WTC11 (cell line): Measurements from ENCODE around the gene TMEM127. TPM values are rescaled to one million over a fixed set of nuclear protein-coding genes. Genes with fewer than 3 reads are reported as not detected.

Experiments used
- ATAC-seq: fragments of 200-7000 bp; cut with Tn5 transposase; 2 replicates; pipeline ENCODE4 v1.10.0; 2021; ENCODE audit warnings: mild to moderate bottlenecking, moderate library complexity
- CTCF ChIA-PET: fragments of 300-600 bp; sonication (Branson Sonifier 250); formaldehyde crosslinking; loops from one replicate; lab custom pipeline; 2021; ENCODE audit warnings: antibody characterized with exemption; lab: Charles Lee
- POLR2A ChIA-PET: fragments of 350-600 bp; sonication (Branson Sonifier 250); formaldehyde crosslinking; loops from one replicate; lab custom pipeline; 2021; ENCODE audit warnings: antibody characterized with exemption; lab: Charles Lee
- DNase-seq: peaks from one replicate; pipeline ENCODE4 v3.0.0; 2021; ENCODE audit warnings: low spot score
- H3K27ac Mint-ChIP-seq: 2 replicates; pipeline ENCODE4 v1.8.0; 2021; ENCODE audit warnings: mixed read lengths
- H3K27me3 Mint-ChIP-seq: 2 replicates; pipeline ENCODE4 v1.8.0; 2021; ENCODE audit warnings: low read depth, mild to moderate bottlenecking, moderate library complexity, mixed read lengths
- H3K36me3 Mint-ChIP-seq: 2 replicates; pipeline ENCODE4 v1.8.0; 2021; ENCODE audit warnings: mixed read lengths
- H3K4me1 Mint-ChIP-seq: 2 replicates; pipeline ENCODE4 v1.8.0; 2022; ENCODE audit warnings: mixed read lengths
- H3K4me3 Mint-ChIP-seq: 2 replicates; pipeline ENCODE4 v1.8.0; 2021; ENCODE audit warnings: mild to moderate bottlenecking, moderate library complexity, mixed read lengths
- H3K9me3 Mint-ChIP-seq: 2 replicates; pipeline ENCODE4 v1.8.0; 2021; ENCODE audit warnings: mixed read lengths
- CREB1 ChIP-seq: sonication (generic); formaldehyde crosslinking; IDR thresholded peaks from 2 replicates; pipeline ENCODE4 v1.8.0; 2023; ENCODE audit warnings: mild to moderate bottlenecking, missing genetic modification reagents
- EMX1 ChIP-seq: fragments of 250-450 bp; sonication (Bioruptor Pico); IDR thresholded peaks from 2 replicates; pipeline ENCODE4 v1.8.0; 2021; ENCODE audit warnings: mild to moderate bottlenecking
- ESRRA ChIP-seq: sonication (generic); formaldehyde crosslinking; IDR thresholded peaks from 2 replicates; pipeline ENCODE4 v1.8.1; 2022; ENCODE audit warnings: mild to moderate bottlenecking, missing genetic modification reagents, borderline replicate concordance
- FOXJ3 ChIP-seq: sonication (generic); formaldehyde crosslinking; IDR thresholded peaks from 2 replicates; pipeline ENCODE4 v1.9.0; 2021; ENCODE audit warnings: missing genetic modification reagents, mild to moderate bottlenecking, borderline replicate concordance
- FOXP1 ChIP-seq: sonication (generic); formaldehyde crosslinking; IDR thresholded peaks from 2 replicates; pipeline ENCODE4 v1.8.0; 2022; ENCODE audit warnings: missing genetic modification reagents, mild to moderate bottlenecking, moderate library complexity, borderline replicate concordance
- GABPB1 ChIP-seq: sonication (generic); formaldehyde crosslinking; IDR thresholded peaks from 2 replicates; pipeline ENCODE4 v1.8.1; 2023; ENCODE audit warnings: mild to moderate bottlenecking, missing genetic modification reagents
- GTF2I ChIP-seq: fragments of 250-450 bp; sonication (Bioruptor Pico); conservative IDR thresholded peaks from 2 replicates; pipeline ENCODE4 v1.4.0; 2021; ENCODE audit warnings: mild to moderate bottlenecking
- NFATC4 ChIP-seq: fragments of 250-450 bp; sonication (Bioruptor Pico); IDR thresholded peaks from 2 replicates; pipeline ENCODE4 v1.9.0; 2021; ENCODE audit warnings: mild to moderate bottlenecking
- NFYB ChIP-seq: sonication (generic); formaldehyde crosslinking; conservative IDR thresholded peaks from 2 replicates; pipeline ENCODE4 v1.8.0; 2022; ENCODE audit warnings: low read depth, missing genetic modification reagents
- OVOL2 ChIP-seq: fragments of 250-450 bp; sonication (Bioruptor Pico); IDR thresholded peaks from 2 replicates; pipeline ENCODE4 v1.9.0; 2021; ENCODE audit warnings: mild to moderate bottlenecking, borderline replicate concordance
- PRDM15 ChIP-seq: sonication (generic); formaldehyde crosslinking; IDR thresholded peaks from 2 replicates; pipeline ENCODE4 v1.8.0; 2022; ENCODE audit warnings: missing genetic modification reagents
- SMAD3 ChIP-seq: sonication (generic); formaldehyde crosslinking; IDR thresholded peaks from 2 replicates; pipeline ENCODE4 v1.8.0; 2022; ENCODE audit warnings: missing genetic modification reagents, mild to moderate bottlenecking, borderline replicate concordance
- ZNF121 ChIP-seq: sonication (generic); formaldehyde crosslinking; IDR thresholded peaks from 2 replicates; pipeline ENCODE4 v1.8.0; 2023; ENCODE audit warnings: missing genetic modification reagents
- ZNF232 ChIP-seq: sonication (generic); formaldehyde crosslinking; IDR thresholded peaks from 2 replicates; pipeline ENCODE4 v1.8.0; 2022; ENCODE audit warnings: mild to moderate bottlenecking, missing genetic modification reagents
- total RNA-seq: library from RNA; stranded (reverse); gene quantifications from 3 replicates; pipeline ENCODE4 v1.2.3, GENCODE V29; 2021
- TF ChIP-seq, protein P1 (sequence below): sonication (generic); formaldehyde crosslinking; IDR thresholded peaks from 2 replicates; pipeline ENCODE4 v1.8.0; 2022; ENCODE audit warnings: mild to moderate bottlenecking, missing genetic modification reagents

Gene TMEM127
- total RNA-seq, 1 experiment from 2014 or later: 22.9 TPM

- ChIA-PET CTCF (interaction anchor here (0.6 to 1.8 kb wide), 15 partner anchors 17 to 1394 kb away, joined by 3 to 10 read pairs (median 6); partner anchors contain the start of genes ASTL and SNRNP200), POLR2A (interaction anchor here (0.7 kb wide), 2 partner anchors 12 to 59 kb away, joined by 3 to 8 read pairs; partner anchors contain the start of gene STARD7)
- ATAC-seq: peak; percentile 10; the same call in 1 of the 2 replicates
- peak; percentile 64 for DNase-seq
- TF ChIP-seq ESRRA (CRISPR knock-in tag) (no peak), GABPB1 (peak; percentile 28; the same call in 1 of the 2 replicates)
- H3K27ac Mint-ChIP-seq: peak overlapping the region; percentile 68; the same call in 1 of the 2 replicates
- H3K36me3 Mint-ChIP-seq: peaks cover 37% of the 10 kb centered on the region
- no peaks in the 10 kb centered on the region for H3K9me3 Mint-ChIP-seq
- H3K4me3 Mint-ChIP-seq: peak overlapping the region; percentile 100
- H3K27me3 Mint-ChIP-seq: no peaks in the 10 kb centered on the region
- H3K4me1 Mint-ChIP-seq: peaks cover 16% of the 10 kb centered on the region
These were observed 1.6 kb upstream of the TMEM127 start for GRCh38 chr2:96267159-96267971.

GRCh38 chr2:96265349-96265839 lies 403 bp downstream of the TMEM127 start:
- Mint-ChIP-seq H3K9me3 (no peaks in the 10 kb centered on the region), H3K36me3 (peaks cover 22% of the 10 kb centered on the region), H3K4me1 (peaks cover 27% of the 10 kb centered on the region), H3K27ac (no peak overlapping the region), H3K27me3 (no peaks in the 10 kb centered on the region), H3K4me3 (peak overlapping the region; percentile 100)
- DNase-seq (peak; percentile 57), ATAC-seq (peak; percentile 9)
- TF ChIP-seq ZNF232 (no peak), SMAD3 (CRISPR knock-in tag) (no peak), OVOL2 (no peak), CREB1 (CRISPR knock-in tag) (no peak), NFYB (no peak), FOXJ3 (CRISPR knock-in tag) (no peak), EMX1 (CRISPR knock-in tag) (no peak), PRDM15 (CRISPR knock-in tag) (peak; percentile 95)
- POLR2A ChIA-PET: no interaction called here
- CTCF ChIA-PET: interaction anchor here (1.0 kb wide), 1 partner anchor 69 kb away, joined by 4 read pairs; no protein-coding TSS in a partner anchor

DNA sequence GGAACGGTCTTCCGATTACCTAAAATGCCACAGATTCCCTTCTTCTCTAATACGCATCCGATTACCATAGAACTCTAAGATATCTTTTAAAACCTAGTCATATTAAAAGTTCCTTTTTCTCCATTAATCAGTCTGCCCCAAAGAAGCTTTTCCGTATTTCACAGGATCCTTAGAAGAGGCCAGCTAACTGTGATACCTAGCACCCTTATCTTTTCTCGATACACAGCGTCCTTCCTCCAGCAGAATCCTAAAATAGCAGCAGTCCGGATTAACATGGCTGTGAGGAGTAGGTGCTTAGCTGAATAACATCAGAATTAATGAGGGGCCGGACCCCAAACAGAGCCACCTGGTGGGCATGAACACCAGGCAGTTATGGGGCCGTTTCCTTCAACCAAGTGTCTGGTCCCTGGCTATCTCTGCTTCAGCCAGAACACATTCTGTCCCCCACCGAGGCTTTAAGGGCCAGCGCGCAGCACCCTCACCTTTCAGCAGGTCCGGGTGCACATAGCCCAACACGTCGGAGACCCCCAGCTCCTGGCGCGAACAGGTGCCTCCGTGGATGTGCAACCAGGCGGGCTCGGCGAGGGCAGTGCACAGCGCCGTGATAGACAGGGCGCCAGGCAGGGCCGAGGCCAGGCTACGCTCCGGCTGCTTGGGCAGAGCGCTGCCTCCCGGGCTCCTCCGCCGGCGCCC lies 995 bp downstream of the TMEM127 start:
- Mint-ChIP-seq H3K9me3 (no peaks in the 10 kb centered on the region), H3K27me3 (no peaks in the 10 kb centered on the region)
- CTCF ChIA-PET: interaction anchor here (0.8 to 1.0 kb wide), 4 partner anchors 51 to 126 kb away, joined by 3 to 4 read pairs (median 4); partner anchors contain the start of genes ASTL and STARD7
- TF ChIP-seq GTF2I (CRISPR knock-in tag): no peak
- TF ChIP-seq, protein P1, sequence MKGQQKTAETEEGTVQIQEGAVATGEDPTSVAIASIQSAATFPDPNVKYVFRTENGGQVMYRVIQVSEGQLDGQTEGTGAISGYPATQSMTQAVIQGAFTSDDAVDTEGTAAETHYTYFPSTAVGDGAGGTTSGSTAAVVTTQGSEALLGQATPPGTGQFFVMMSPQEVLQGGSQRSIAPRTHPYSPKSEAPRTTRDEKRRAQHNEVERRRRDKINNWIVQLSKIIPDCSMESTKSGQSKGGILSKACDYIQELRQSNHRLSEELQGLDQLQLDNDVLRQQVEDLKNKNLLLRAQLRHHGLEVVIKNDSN (CRISPR knock-in tag): no peak
- no peak for TF ChIP-seq NFATC4 (CRISPR knock-in tag)
- no peak for TF ChIP-seq ZNF121
- TF ChIP-seq FOXP1 (CRISPR knock-in tag): no peak
- TF ChIP-seq, all 79 proteins: peak for 0
- peak overlapping the region; percentile 69 for H3K4me3 Mint-ChIP-seq
- no peak for DNase-seq
- peak overlapping the region; percentile 60 for H3K27ac Mint-ChIP-seq
- H3K4me1 Mint-ChIP-seq: peaks cover 32% of the 10 kb centered on the region
- ATAC-seq: no peak
- peaks cover 22% of the 10 kb centered on the region for H3K36me3 Mint-ChIP-seq
- POLR2A ChIA-PET: no interaction called here
